Measurements from ENCODE around the gene INCA1. TPM values are rescaled to one million over a fixed set of nuclear protein-coding genes. Genes with fewer than 3 reads are reported as not detected.
A peak's percentile ranks its signal among the peaks of the same experiment; 100 is the strongest.

INCA1 gene
- total and polyA plus RNA-seq, 2 of the 13 experiments (the other 11 are each of a cell fraction or from before 2014, with no cell fraction given): 0.93 to 2.6 TPM

GRCh38 chr17:5019475-5019956 lies 22.2 kb upstream of the INCA1 start:
- Histone ChIP-seq H3K9ac (ENCODE audit: insufficient read depth, low read depth, low read length) (no peak overlapping the region), H3K4me1 (ENCODE audit: insufficient read depth, low read length) (no peaks in the 10 kb centered on the region), H3K27ac (ENCODE audit: extremely low read length, insufficient read depth, low read length) (no peak overlapping the region), H3K36me3 (replicated peaks in 1 of 2; ENCODE audit: control insufficient read depth in 1 of 2, insufficient read depth in 2 of 2, low read length in 2 of 2) (peaks cover 32 to 70% of the 10 kb centered on the region in 2 experiments), H3K4me3 (replicated peaks in 1 of 3; ENCODE audit: insufficient read depth in 1 of 3, low read depth in 2 of 3, low read length in 3 of 3) (no peak overlapping the region), H4K20me1 (ENCODE audit: insufficient read depth, low read length) (no peaks in the 10 kb centered on the region), H3K79me2 (ENCODE audit: insufficient read depth, low read length) (no peaks in the 10 kb centered on the region), H3K9me3 (ENCODE audit: low read length) (no peaks in the 10 kb centered on the region), H2AFZ (ENCODE audit: low read length) (no peak overlapping the region), H3K4me2 (ENCODE audit: low read depth, low read length) (no peak overlapping the region), H3K27me3 (ENCODE audit: control insufficient read depth in 1 of 2, insufficient read depth in 2 of 2, low read length in 2 of 2) (no peaks in the 10 kb centered on the region)
- BruUV-seq (replicated peaks): no TSS peak
- ChIA-PET CTCF (ENCODE audit: low intra/inter-chr PET ratio, low total read pairs) (no interaction called here), POLR2A (interaction anchor here (1.7 kb wide), 1 partner anchor 13 kb away, joined by 4 read pairs; no protein-coding TSS in a partner anchor)
- ATAC-seq: peak; percentile 34
- in situ Hi-C loops (cut with HindIII; ENCODE audit: extremely low pct_ligation_motif_present, low pct_unique_long_range_greater_than_20kb): no loop called here
- no peak for FAIRE-seq
- intact Hi-C loops (cut with micrococcal nuclease; ENCODE audit: unreplicated experiment): no loop called here
- DNase-seq (ENCODE audit: low spot score): no peak
- WGBS (ENCODE audit: low lambda C conversion rate): no CpG with 5 or more reads among the region's 1 CpG
- TF ChIP-seq ELF4 (CRISPR knock-in tag; IDR thresholded peaks at IDR 0.05; ENCODE audit: borderline replicate concordance): no peak
- TF ChIP-seq ARHGAP35 (CRISPR knock-in tag; IDR thresholded peaks at IDR 0.05; ENCODE audit: borderline replicate concordance): 0 out of 2 replicates have a peak, but pooled peaks have one; percentile 26
- peak; percentile 47 for TF ChIP-seq CTCF (CRISPR knock-in tag; IDR thresholded peaks at IDR 0.05)
- no peak for TF ChIP-seq PHF21A (CRISPR knock-in tag; IDR thresholded peaks at IDR 0.05)
- TF ChIP-seq CREB3 (CRISPR knock-in tag; IDR thresholded peaks at IDR 0.05): no peak
- no peak for TF ChIP-seq REXO4 (CRISPR knock-in tag; IDR thresholded peaks at IDR 0.05; ENCODE audit: borderline replicate concordance)
- TF ChIP-seq SRSF4 (IDR thresholded peaks at IDR 0.05; ENCODE audit: low read depth, low read length, poor library complexity, severe bottlenecking): no peak
- no peak for TF ChIP-seq SNAPC4 (CRISPR knock-in tag; IDR thresholded peaks at IDR 0.05)
- TF ChIP-seq ZNF549 (CRISPR knock-in tag; IDR thresholded peaks at IDR 0.05): no peak
- no peak for TF ChIP-seq SALL2 (CRISPR knock-in tag; IDR thresholded peaks at IDR 0.05)
- no peak for TF ChIP-seq ZNF512 (CRISPR knock-in tag; IDR thresholded peaks at IDR 0.05)
- no peak for TF ChIP-seq ZNF615 (CRISPR knock-in tag; IDR thresholded peaks at IDR 0.05; ENCODE audit: borderline replicate concordance)
- TF ChIP-seq THAP11 (CRISPR knock-in tag; IDR thresholded peaks at IDR 0.05): peak; percentile 81

Measured in HepG2 (cell line).